ENCODE results near the gene NCMAP. TPM values are rescaled to one million over a fixed set of nuclear protein-coding genes. Genes with fewer than 3 reads are reported as not detected.

NCMAP gene
- total and polyA plus RNA-seq, 2 of the 8 experiments (the other 6 are each of a cell fraction or from before 2014, with no cell fraction given) = 0.21 to 0.39 TPM

DNA sequence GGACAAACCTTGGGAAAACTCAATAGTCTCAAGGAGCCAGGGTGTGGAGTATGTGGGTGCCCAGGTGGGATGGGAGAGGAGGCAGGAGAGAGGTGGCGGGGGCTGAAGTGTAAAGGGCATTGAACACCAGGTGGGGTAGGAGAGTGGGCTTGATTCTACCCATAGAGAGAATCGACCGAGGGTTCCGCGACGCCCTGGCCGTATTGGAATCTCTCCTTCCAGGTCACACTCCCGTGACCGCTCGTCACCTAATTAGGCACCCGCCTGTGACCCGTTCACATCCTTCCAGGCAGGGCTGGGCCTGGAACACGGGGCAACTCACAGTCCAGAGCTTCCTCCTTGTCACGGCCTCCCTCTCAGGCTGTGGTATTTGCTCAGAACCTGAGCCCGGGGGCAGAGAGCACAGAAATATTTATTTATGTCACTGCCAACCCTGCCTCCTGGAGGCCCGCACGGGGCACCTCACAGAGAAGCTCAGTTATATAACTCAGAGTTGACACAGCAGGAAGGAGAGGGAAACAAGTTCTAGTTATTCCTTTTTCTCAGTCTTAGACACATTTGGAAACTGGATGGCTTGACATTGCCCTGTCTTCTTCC is 12.0 kb downstream of the NCMAP start:
- no peak overlapping the region for H4K91ac ChIP-seq (replicated peaks; ENCODE audit: insufficient read length, low read length)
- H2BK5ac ChIP-seq (ENCODE audit: low read depth, low read length) = no peak overlapping the region
- DNase-seq (ENCODE audit: low read depth in 1 of 2, low spot score in 2 of 2) (no peak), FAIRE-seq (no peak)
- H3K4me2 ChIP-seq (ENCODE audit: insufficient read depth in 1 of 2, low read depth in 2 of 2, low read length in 2 of 2) = no peak overlapping the region
- H3K23ac ChIP-seq (ENCODE audit: insufficient read length) = no peak overlapping the region
- no peak overlapping the region for H4K5ac ChIP-seq (ENCODE audit: insufficient read length, low read depth, low read length)
- 0 out of 4 replicates have a peak, but pooled peaks of 1 of the 2 experiments have one; percentile 27 for TF ChIP-seq RAD21 (IDR thresholded peaks at IDR 0.05 in 1 of 2, conservative IDR thresholded peaks at IDR 0.05 in 1 of 2; ENCODE audit: low read depth in 2 of 2, low read length in 2 of 2)
- TF ChIP-seq, protein P1, sequence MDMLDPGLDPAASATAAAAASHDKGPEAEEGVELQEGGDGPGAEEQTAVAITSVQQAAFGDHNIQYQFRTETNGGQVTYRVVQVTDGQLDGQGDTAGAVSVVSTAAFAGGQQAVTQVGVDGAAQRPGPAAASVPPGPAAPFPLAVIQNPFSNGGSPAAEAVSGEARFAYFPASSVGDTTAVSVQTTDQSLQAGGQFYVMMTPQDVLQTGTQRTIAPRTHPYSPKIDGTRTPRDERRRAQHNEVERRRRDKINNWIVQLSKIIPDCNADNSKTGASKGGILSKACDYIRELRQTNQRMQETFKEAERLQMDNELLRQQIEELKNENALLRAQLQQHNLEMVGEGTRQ (IDR thresholded peaks at IDR 0.05; ENCODE audit: low read length) = no peak
- TF ChIP-seq, protein P2, sequence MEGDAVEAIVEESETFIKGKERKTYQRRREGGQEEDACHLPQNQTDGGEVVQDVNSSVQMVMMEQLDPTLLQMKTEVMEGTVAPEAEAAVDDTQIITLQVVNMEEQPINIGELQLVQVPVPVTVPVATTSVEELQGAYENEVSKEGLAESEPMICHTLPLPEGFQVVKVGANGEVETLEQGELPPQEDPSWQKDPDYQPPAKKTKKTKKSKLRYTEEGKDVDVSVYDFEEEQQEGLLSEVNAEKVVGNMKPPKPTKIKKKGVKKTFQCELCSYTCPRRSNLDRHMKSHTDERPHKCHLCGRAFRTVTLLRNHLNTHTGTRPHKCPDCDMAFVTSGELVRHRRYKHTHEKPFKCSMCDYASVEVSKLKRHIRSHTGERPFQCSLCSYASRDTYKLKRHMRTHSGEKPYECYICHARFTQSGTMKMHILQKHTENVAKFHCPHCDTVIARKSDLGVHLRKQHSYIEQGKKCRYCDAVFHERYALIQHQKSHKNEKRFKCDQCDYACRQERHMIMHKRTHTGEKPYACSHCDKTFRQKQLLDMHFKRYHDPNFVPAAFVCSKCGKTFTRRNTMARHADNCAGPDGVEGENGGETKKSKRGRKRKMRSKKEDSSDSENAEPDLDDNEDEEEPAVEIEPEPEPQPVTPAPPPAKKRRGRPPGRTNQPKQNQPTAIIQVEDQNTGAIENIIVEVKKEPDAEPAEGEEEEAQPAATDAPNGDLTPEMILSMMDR (IDR thresholded peaks at IDR 0.05; ENCODE audit: control extremely low read depth in 1 of 3, insufficient read depth in 1 of 3, low read depth in 1 of 3, low read length in 3 of 3) = peak in 2 of 3 experiments; percentile 36 to 39; a peak in 2 of 4 replicates
- H2BK15ac ChIP-seq (ENCODE audit: low read length) = no peak overlapping the region
- peaks cover 2 to 11% (median 3%) of the 10 kb centered on the region in 4 experiments; a peak in 4 of 7 replicates for H3K4me1 ChIP-seq (replicated peaks in 1 of 4; ENCODE audit: control insufficient read depth in 3 of 4, insufficient read depth in 4 of 4, low read length in 3 of 4)
- H3K18ac ChIP-seq (ENCODE audit: extremely low read depth, low read length) = no peak overlapping the region
- no peak overlapping the region for H2BK120ac ChIP-seq (replicated peaks; ENCODE audit: low read depth, low read length)
- H3K27me3 ChIP-seq (replicated peaks in 1 of 4; ENCODE audit: control insufficient read depth in 3 of 4, extremely low read depth in 1 of 4, insufficient read depth in 3 of 4, low read length in 3 of 4) = no peaks in the 10 kb centered on the region
- H3K4ac ChIP-seq (replicated peaks; ENCODE audit: insufficient read length, low read depth, low read length) = no peak overlapping the region
- H3K9me3 ChIP-seq (ENCODE audit: insufficient read depth in 2 of 2, low read depth in 1 of 2, low read length in 1 of 2) = no peaks in the 10 kb centered on the region
- no peaks in the 10 kb centered on the region for H3K23me2 ChIP-seq (ENCODE audit: low read depth, low read length)
- no peak overlapping the region for H3K27ac ChIP-seq (ENCODE audit: low read depth, low read length)
- H3K9ac ChIP-seq (replicated peaks in 1 of 4; ENCODE audit: extremely low read depth in 1 of 4, low read depth in 3 of 4, low read length in 3 of 4) = no peak overlapping the region
- H3K79me1 ChIP-seq (ENCODE audit: low read depth, low read length) = no peaks in the 10 kb centered on the region; the same call in 1 of the 2 replicates
- H3K14ac ChIP-seq (ENCODE audit: insufficient read length) = no peak overlapping the region
- no peaks in the 10 kb centered on the region for H3K79me2 ChIP-seq (ENCODE audit: control insufficient read depth in 1 of 2, insufficient read depth in 2 of 2, low read length in 2 of 2)
- H2BK12ac ChIP-seq (ENCODE audit: low read depth, low read length) = no peak overlapping the region
- WGBS, 2 experiments (ENCODE audit: extremely low coverage in 1 of 2, insufficient coverage in 1 of 2, insufficient read length in 1 of 2, insufficient replicate concordance in 2 of 2, low coverage in 1 of 2, low lambda C conversion rate in 2 of 2, missing lambda C conversion rate in 1 of 2) = 89% methylated on average over 17 of the region's 17 CpGs; no CpG with 5 or more reads in 1 of the 2 experiments
- H2BK20ac ChIP-seq (ENCODE audit: low read length) = no peak overlapping the region
- H3K56ac ChIP-seq (replicated peaks; ENCODE audit: insufficient read length, low read depth, low read length) = no peak overlapping the region
- no peak overlapping the region; the same call in 1 of the 2 replicates for H2AFZ ChIP-seq (ENCODE audit: low read length)
- no peak overlapping the region for H2AK5ac ChIP-seq (ENCODE audit: low read depth, low read length)
- no peaks in the 10 kb centered on the region for H3K36me3 ChIP-seq (ENCODE audit: control insufficient read depth in 2 of 4, insufficient read depth in 4 of 4, low read length in 3 of 4)
- CTCF ChIA-PET (ENCODE audit: partially characterized antibody) = interaction anchor here (1.3 to 2.3 kb wide), 3 partner anchors 16 to 153 kb away, joined by 3 to 8 read pairs (median 7); partner anchors contain the start of gene NIPAL3
- H4K20me1 ChIP-seq (replicated peaks in 1 of 2; ENCODE audit: control insufficient read depth in 1 of 2, insufficient read depth in 2 of 2, low read length in 2 of 2) = no peaks in the 10 kb centered on the region
- H4K8ac ChIP-seq (ENCODE audit: extremely low read depth, insufficient read depth, low read length) = no peak overlapping the region
- POLR2A ChIA-PET (ENCODE audit: partially characterized antibody) = no interaction called here
- H3K4me3 ChIP-seq (ENCODE audit: extremely low read depth in 1 of 4, insufficient read depth in 2 of 4, low read depth in 3 of 4, low read length in 4 of 4) = no peak overlapping the region

Data from H1 (cell line).